Neural progenitor cell (in vitro differentiated cells): ENCODE data around the gene KLHL7.

ENCODE experiments used
- CTCF ChIP-seq: fragments of 200-600 bp; sonication (generic); IDR thresholded peaks from 2 replicates; pipeline ENCODE4 v1.5.1; 2017; ENCODE audit warnings: antibody characterized with exemption, mild to moderate bottlenecking
- EZH2 ChIP-seq: fragments of 200-600 bp; sonication (generic); IDR thresholded peaks from 2 replicates; pipeline ENCODE4 v1.6.1; 2017; ENCODE audit warnings: antibody characterized with exemption, mild to moderate bottlenecking, moderate library complexity

DNA sequence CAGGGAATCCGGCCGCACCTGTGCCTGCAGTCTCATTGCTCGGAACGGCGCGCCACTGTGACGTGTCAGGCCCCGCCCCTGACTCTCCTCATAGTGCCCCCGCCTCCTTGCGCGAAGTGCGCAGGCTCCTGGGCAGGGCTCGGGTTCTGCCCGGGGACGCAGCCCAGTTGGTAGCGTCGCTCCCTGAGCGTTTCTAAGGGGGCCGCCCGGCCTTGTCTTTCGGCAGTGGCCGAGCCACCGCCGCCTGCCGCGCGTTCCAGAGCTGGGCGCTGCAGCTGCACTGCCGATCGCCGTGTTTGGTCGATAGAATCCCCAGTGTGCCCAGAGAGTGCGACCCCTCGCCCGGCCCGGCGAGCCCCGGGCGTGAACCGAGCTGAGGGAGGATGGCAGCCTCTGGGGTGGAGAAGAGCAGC lies at the start of gene KLHL7:
- TF ChIP-seq CTCF (no peak), EZH2 (no peak)
